NB4 (cell line): ENCODE measurements around the gene LZTS2.

Experiments used
- DNase-seq: peaks from one replicate; pipeline ENCODE4 v3.0.0; 2010; ENCODE audit warnings: low read depth
- H3K4me3 ChIP-seq: one replicate; pipeline ENCODE4 v1.5.1; 2011; ENCODE audit warnings: mild to moderate bottlenecking, low read depth, low read length, moderate library complexity
- CTCF ChIP-seq: IDR thresholded peaks from one replicate; pipeline ENCODE4 v1.5.1; 2012; ENCODE audit warnings: low read depth, low read length
- MYC ChIP-seq: IDR thresholded peaks from 2 replicates; pipeline ENCODE4 v1.6.1; 2011; ENCODE audit warnings: low read depth, low read length
- POLR2A ChIP-seq: IDR thresholded peaks from 2 replicates; pipeline ENCODE4 v1.6.1; 2011; ENCODE audit warnings: mild to moderate bottlenecking; ENCODE audit not compliant: insufficient read length; ENCODE audit errors: extremely low read depth
- TF ChIP-seq, protein P1 (sequence below): IDR thresholded peaks from 2 replicates; pipeline ENCODE4 v1.6.1; 2011; ENCODE audit warnings: low read depth, low read length

Gene LZTS2

DNA sequence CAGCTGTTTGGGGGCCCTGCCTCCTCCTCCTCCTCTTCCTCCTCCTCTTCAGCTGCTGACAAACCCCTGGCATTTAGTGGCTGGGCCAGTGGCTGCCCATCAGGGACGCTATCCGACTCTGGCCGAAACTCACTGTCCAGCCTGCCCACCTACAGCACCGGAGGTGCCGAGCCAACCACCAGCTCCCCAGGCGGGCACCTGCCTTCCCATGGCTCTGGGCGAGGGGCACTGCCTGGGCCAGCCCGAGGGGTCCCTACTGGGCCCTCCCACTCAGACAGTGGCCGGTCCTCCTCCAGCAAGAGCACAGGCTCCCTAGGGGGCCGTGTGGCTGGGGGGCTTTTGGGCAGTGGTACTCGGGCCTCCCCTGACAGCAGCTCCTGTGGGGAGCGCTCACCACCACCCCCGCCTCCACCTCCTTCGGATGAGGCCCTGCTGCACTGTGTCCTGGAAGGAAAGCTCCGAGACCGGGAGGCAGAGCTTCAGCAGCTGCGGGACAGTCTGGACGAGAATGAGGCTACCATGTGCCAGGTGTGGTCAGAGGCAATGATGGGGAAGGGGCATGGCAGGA, 4.1 kb downstream of the LZTS2 start:
- no peak for TF ChIP-seq POLR2A
- TF ChIP-seq CTCF, result no peak
- TF ChIP-seq, protein P1, sequence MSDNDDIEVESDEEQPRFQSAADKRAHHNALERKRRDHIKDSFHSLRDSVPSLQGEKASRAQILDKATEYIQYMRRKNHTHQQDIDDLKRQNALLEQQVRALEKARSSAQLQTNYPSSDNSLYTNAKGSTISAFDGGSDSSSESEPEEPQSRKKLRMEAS, result no peak
- TF ChIP-seq MYC, result no peak
- DNase-seq, result no peak
- H3K4me3 ChIP-seq, result no peak overlapping the region

GRCh38 chr10:101005361-101005760, 5.8 kb downstream of the LZTS2 start:
- TF ChIP-seq, protein P1, result no peak
- TF ChIP-seq MYC (no peak), CTCF (no peak), POLR2A (no peak)
- H3K4me3 ChIP-seq, result no peak overlapping the region
- DNase-seq, result no peak

DNA sequence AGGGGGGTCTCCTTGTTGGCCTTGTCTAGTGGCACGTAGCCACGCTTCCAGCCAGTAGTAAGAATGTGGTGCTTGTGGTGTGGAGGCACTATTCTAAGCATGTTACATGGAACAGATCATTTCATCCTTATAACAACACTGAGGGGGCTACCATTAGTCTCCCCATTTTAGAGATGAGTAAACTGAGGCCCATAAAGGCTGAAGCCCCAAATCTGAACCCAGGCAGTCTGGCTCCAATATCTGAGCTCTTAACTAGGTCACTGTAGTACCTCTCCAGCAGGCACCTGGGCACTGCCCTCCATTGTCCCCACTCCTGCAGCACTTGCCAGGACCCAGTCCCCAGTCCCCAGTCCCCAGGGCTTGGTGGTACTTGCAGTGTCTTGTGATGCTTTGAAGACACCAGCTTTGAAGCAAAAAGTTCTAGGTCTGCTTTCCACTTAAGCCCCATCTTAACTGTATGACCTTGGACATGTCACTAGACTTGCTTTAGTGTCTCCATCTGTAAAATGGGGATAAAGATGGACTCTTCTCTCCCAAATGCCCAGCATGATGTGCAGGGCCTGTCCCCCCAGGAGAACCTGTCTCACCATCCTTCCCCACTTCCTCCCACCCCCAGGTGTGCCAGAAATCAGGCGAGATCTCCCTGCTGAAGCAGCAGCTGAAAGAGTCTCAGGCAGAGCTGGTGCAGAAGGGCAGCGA, 6.4 kb downstream of the LZTS2 start:
- no peak for DNase-seq
- no peak overlapping the region for H3K4me3 ChIP-seq
- TF ChIP-seq CTCF (no peak), MYC (no peak), POLR2A (no peak)
- TF ChIP-seq, protein P1, result no peak

DNA sequence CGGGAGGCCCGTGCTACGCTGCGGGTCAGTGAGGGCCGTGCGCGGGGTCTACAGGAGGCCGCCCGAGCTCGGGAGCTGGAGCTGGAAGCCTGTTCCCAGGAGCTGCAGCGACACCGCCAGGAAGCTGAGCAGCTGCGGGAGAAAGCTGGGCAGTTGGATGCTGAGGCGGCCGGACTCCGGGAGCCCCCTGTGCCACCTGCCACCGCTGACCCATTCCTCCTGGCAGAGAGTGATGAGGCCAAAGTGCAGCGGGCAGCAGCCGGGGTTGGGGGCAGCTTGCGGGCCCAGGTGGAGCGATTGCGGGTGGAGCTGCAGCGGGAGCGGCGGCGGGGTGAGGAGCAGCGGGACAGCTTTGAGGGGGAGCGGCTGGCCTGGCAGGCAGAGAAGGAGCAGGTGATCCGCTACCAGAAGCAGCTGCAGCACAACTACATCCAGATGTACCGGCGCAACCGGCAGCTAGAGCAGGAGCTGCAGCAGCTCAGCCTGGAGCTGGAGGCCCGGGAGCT, 7.0 kb downstream of the LZTS2 start:
- H3K4me3 ChIP-seq, result no peak overlapping the region
- TF ChIP-seq MYC (no peak), POLR2A (no peak), CTCF (no peak)
- TF ChIP-seq, protein P1, result no peak
- DNase-seq, result no peak

DNA sequence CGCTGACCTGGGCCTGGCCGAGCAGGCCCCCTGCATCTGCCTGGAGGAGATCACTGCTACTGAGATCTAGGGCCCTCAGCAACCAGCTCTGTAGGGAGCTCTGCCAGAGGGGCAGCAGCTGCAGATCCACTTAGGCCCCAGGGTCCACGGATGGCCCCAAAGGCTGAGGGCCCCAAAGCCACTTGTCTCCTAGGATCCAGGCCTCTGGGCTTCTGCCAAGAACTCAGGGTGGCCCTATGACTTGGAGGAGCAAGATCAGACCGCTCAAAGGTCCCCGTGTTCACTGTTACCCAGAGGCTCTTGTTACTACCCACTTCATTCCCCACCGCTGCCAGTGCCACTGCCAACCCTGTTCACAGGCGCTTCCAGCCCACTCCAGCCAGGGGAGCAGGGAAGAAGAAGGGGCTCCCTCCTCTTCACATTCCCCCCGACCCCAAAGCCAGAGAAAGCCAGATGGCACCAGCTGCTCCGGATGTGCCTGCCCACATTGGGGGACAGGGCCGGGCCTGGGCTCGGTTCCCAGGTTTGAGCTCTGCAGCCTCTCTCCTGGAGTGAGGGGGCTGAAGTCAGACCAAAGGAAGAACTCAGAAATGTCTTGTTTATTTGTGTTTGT, 7.6 kb downstream of the LZTS2 start:
- no peak overlapping the region for H3K4me3 ChIP-seq
- no peak for DNase-seq
- TF ChIP-seq CTCF, result no peak
- no peak for TF ChIP-seq MYC
- TF ChIP-seq POLR2A, result no peak
- TF ChIP-seq, protein P1, result no peak
